GM19193 (cell line): ENCODE results near the gene DOK7.

Source experiments
- POLR2A ChIP-seq: IDR thresholded peaks from 4 replicates; pipeline ENCODE4 v1.6.1; 2011; ENCODE audit not compliant: insufficient read depth, insufficient read length; ENCODE audit errors: extremely low read depth

The DOK7 gene

DNA sequence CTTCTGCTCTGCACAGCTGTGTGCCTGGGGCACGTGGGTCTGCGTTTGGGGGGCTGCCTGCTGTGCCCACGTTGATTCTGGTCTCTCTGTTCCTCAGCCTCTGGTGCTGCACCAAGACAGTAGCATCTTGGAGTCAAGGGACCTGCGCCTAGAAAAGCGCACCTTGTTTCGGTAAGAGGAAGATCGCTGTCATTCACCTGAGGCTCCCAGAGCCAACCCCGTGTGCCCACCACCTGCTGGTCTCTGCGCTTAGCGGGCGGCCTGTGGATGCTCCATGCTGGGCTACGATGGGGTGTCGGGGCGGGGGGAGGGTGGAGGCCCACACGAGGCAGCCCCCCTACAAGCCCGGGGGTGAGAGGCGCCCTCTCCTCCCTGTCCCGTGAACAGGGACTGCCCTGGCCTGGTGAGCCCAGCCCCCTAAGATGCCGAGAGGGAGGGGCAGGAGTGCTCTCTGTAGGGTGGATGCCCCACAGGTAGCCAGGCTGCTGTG, 40.3 kb upstream of the DOK7 start:
- no peak for TF ChIP-seq POLR2A

DNA sequence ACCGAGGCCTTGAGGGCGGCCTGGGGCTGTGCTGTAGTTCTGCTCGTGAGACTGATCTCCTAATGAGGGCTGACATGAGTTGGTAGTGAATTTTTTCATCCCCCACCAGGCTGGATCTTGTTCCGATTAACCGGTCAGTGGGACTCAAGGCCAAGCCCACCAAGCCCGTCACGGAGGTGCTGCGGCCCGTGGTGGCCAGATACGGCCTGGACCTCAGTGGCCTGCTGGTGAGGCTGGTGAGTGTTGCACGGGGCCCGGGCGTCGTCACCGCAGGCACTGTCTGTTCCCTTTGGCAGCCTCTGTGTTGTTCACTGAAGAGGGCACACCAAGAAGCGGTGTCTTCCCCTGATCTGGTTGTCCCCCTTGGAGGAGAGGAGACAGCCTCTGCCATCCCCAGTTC, 39.7 kb upstream of the DOK7 start:
- no peak for TF ChIP-seq POLR2A

DNA sequence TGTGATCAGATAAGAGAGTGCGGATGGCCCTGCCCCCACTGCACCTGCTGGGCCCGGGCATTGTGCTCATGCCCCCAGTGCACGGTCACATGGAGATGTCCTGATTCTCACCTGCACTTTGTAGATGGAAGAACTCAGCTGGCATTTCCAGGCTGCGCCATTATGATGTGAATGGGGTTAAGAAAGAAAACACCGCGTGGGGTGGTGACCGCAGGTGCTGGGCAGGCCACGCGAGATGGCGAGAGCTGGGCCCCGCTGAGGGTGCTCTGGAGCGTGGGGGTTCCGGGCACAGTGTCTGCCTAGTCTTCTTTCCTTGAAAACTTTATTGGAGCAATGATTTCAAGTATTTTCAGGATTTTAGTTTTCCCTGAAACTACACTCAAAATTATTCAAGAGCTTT, 39.2 kb upstream of the DOK7 start:
- TF ChIP-seq POLR2A: no peak

DNA sequence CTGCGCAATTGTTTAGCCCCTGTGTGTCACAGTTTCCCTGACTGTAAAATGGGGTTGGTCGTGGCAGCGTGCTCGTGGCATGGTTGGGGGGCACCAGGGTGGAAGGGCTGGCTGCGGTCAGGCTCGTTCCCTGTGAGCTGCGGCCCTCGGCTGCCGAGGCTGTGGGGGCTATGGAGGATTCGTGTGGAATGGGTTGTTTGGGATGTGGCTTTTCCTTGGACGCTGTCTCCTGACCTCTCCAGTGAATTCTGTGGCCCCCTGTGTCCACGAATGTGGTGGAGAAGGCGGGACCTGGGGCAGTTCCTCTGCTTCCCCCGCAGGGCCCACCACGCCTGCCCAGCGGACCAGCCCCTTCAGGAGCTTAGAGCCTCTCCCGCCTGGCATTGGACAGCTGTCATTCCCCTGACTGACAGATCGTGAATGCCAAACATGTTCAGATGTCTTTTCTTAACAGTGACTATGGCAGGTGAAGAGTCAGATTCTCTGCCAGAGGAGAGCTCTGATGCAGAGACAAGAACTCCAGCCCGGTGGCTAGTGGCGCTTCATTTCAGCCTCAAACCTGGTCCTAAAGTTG, 38.5 kb upstream of the DOK7 start:
- no peak for TF ChIP-seq POLR2A

DNA sequence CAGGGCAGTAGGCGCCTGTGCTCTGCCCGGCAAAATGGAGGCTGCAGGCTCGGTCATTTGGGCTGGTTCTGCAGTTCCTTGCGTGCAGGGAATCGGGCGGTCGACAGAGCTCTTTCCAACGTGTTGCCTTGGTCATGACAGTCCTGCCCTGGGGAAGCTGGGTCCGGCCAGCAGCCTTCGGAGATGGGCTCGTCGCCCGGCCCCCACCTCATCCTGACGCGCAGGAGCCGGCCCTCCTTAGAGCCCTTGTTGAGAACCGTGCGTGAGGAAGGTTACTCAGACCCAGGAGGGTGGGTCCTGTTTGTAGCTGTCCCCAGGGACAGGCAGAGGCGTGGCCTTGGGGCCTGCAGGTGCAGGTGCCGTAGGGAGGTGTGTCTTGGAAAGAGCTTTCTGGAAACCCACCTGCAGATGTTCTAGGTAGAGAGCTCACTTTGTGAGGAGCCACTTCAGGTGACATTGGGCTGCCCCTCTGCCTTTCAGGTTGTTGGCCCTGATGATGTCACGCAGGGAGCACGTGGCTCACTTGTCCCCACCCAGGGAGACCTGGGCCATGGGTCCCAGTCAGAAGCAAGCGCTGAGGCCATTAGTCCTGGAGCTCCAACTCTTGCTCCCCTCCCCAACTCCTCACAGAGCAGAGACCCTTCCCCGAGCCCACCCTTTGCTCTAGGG, 36.5 kb upstream of the DOK7 start:
- TF ChIP-seq POLR2A: no peak

DNA sequence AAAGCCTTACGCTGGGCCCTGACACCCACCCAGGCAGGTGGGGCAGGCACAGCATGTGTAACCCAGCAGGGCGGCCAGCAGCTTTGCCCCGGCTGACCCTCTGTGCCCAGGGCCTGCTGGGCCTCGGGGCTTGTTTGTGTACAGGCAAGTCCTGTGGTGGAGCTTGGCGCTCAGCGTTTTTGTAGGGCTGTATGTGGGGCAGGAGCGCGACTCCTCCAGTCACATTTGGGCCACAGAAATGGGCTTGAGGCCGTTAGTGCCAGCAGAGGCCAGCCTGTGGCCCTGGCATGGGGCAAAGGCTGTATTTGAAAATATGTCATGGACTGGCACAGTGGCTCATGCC, 36.0 kb upstream of the DOK7 start:
- no peak for TF ChIP-seq POLR2A

DNA sequence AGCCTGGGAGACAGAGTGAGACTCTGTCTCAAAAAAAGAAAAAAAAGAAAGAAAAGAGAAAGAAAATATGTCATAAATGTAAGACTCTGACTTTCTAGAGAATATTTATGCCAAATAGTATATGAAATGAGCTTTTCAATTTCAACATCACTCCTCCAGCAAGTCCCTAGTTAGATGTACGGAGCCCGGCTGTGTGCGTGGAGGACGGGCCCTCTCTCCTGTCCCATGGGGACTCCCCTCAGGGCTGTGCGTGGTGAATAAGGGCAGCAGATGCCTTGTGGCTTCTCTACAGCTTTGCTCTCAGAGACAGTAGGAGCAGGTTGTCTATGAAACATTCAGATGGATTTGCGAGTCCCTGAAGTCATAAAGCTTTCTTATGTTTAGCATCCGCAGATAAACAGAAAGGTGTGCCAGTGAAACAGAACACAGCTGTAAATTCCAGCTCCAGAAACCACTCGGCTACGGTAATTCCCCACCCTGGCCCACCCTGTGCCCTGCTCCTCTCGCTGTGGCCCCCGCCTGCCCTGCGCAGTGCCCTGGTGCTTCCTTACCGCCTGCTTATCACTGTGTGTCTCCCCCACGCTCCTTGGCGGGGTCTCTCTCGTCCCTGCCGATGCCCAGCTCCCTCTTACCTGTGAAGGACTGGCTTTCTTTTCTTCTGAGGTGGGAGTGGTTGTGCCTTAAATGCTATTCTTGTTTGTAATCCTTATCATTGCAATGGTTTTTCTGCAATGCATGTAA, 35.2 kb upstream of the DOK7 start:
- TF ChIP-seq POLR2A: no peak

DNA sequence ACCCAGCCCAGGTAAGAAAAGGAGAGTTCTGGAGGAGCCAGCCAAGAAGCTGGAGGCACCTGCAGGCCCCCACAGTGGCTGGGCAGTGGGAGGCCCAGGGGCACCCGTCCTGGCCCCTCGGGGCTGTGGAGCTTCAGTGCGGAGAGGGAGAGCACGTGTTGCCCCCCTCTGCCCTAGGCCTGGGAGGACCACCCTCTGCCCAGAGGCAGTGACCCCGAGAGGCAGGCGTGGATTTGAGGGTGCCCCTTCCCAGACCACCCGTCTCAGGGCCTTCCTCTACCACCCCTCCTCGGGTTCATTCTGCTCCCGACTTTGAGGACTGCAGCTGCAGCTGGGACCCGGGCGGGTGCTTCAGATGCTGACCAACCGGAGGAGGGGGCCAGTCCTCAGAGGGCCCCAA, 33.5 kb upstream of the DOK7 start:
- TF ChIP-seq POLR2A: no peak

DNA sequence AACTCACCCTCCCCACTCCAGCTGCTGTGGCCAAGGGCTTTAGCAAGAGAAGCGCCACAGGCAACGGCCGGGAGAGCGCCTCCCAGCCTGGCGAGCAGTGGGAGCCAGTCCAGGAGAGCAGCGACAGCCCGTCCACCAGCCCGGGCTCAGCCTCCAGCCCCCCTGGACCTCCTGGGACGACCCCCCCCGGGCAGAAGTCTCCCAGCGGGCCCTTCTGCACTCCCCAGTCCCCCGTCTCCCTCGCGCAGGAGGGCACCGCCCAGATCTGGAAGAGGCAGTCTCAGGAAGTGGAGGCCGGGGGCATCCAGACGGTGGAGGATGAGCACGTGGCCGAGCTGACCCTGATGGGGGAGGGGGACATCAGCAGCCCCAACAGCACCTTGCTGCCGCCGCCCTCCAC, 32.6 kb upstream of the DOK7 start:
- no peak for TF ChIP-seq POLR2A

DNA sequence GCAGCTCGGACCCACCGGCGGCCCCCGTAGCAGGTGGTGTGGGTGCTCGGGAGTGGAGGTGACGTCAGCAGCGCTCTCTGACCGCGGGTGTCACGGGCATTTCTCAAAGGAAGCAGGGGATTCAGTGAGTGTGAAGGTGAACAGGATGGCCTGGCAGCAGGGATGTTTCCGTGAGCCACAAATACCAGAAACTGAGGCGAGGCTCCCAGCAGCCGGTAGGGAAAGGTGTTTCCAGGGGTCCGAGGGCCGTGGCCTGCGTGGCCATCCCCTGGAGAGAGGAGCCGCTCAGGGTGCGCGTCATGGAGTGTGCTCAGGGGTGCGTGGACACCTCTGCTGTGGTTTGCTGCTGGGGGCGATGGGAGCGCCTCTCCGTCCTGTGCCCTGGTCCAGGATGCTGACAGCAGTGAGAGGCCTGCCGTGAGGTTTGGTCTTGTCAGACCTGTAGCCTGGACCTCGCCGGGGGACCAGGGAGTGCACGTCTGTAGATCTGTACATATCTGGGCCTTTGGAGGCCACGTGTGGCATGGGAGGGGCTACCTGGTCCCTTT, 31.6 kb upstream of the DOK7 start:
- no peak for TF ChIP-seq POLR2A

DNA sequence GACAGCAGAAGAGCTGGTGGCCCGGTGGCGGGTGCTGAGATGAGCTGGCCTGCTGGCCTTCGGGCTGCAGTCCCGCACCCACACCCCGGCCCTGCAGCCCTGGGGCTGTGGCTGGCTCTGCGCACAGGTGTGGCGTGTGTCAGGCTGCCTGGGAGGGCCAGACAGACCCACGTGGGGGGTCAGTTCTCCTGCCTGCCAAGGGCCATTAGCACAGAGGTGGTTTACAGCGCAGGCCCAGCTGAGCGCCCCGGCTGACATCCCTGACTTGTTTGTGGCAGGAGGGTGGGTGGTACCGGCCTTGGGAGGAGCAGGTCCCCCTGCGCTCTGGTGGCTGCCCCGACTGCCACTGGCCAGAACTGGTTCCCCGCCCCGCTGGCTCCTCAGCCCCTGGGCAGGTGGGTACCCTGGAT, 30.7 kb upstream of the DOK7 start:
- no peak for TF ChIP-seq POLR2A

DNA sequence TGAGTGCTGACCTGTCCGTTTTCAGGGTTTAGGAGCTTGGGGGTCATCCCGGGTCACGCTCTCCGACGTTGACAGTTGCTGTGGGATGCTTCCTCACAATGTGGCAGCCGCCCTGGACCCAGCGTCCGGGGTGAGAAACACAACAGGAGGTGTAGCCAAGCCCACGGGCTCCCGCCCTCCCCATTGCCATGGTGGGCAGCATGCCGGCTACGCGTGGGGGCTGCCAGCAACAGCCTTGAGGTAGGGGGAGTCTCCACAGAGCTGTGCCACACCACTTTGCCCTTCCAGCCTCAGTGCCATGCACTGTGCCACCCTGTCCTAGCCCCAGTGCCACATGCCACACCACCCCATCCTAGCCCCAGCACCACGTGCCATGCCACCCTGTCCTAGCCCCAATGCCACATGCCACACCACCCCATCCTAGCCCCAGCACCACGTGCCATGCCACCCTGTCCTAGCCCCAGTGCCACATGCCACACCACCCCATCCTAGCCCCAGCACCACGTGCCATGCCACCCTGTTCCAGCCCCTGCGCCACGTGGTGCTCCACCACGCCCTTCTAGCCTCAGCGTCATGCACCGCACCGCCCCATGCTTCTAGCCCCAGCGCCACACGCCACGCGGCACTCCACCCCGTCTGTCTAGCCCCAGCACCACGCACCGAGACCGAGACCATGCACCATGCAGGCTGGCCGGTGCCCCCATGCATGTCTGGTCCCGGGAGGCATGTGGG, 29.8 kb upstream of the DOK7 start:
- TF ChIP-seq POLR2A: no peak

DNA sequence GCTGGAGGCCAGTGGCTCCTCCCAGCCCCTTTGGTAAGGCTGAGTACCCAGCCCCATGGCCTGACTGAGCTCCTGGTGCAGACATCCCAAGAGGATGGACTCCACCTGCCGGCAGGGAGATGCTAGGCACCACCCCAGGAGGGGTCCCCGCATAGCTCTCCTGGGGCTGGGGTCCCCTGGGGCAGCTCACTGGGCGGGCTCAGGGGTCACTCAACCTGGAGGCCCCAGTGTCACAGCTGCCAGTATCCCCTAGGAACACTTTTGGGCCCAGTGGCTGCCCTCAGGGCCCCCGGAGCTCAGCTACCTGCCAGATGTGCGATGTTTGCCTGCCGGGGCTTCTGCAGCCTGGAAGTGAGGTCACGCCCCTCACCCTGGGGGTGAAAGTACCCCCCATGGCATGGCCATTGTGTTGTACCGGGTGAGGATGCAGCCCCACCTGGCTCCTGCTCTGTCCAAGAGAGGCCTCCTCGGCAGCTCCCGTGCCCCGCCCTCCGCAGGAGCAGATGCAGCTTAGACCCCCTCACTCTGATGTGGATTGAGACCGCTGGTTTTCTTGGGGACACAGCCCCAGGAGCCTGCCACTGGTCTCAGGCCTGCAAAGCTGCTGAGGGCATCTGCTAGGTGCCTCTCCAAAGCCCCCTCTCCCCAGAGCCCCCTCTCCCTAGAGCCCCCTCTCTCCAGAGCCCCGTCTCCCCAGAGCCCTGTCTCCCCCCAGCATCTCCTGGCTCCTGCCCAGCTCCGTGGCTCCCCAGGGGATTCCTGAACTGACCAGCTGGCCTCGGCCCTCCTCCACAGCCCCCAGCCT, 28.0 kb upstream of the DOK7 start:
- TF ChIP-seq POLR2A: no peak

DNA sequence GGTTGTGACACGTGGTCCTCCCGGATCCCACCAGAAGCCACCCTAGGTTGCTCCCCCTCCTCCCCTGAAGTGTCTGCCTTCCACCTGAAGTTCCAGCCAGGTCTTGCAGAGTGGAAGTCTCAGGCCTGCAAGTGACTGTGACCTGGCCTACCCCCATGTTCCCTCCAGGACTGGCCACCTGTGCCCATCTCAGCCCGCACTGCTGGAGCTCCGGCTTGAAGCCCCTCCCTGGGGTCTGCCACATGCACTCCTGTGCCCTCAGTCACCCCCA, 27.5 kb upstream of the DOK7 start:
- TF ChIP-seq POLR2A: no peak
